Kidney (tissue), 14 donors: ENCODE measurements around the gene SLC16A9. TPM values are rescaled to one million over a fixed set of nuclear protein-coding genes. Genes with fewer than 3 reads are reported as not detected.
A peak's percentile ranks its signal among the peaks of the same experiment; 100 is the strongest.

Experiments used
- DNase-seq, 5 donors: peaks; one replicate each; pipeline ENCODE4 v3.0.0-alpha.2; 2013 to 2020
- FAIRE-seq: peaks from 2 replicates; lab custom pipeline; 2012; peaks lifted over from hg19 to GRCh38; lab: Jason Lieb, UNC
- H3K27ac ChIP-seq, 2 donors: one replicate each; pipeline ENCODE4 v1.7.0; 2013; ENCODE audit warnings: low read depth in 2 of 2, low read length in 2 of 2, inconsistent platforms in 1 of 2
- H3K27me3 ChIP-seq: one replicate; pipeline ENCODE4 v1.7.1; 2013; ENCODE audit warnings: low read length, inconsistent platforms; ENCODE audit not compliant: control insufficient read depth, insufficient read depth
- H3K36me3 ChIP-seq, 3 donors: one replicate each; pipeline versions ENCODE4 v1.7.0 to v1.7.1; 2013; ENCODE audit warnings: low read length in 3 of 3, control low read depth in 1 of 3, inconsistent platforms in 1 of 3; ENCODE audit not compliant: insufficient read depth in 3 of 3, control insufficient read depth in 2 of 3
- H3K4me1 ChIP-seq, 3 donors: one replicate each; pipeline versions ENCODE4 v1.7.0 to v1.7.1; 2013; ENCODE audit warnings: low read length in 3 of 3, inconsistent platforms in 1 of 3, low read depth in 1 of 3; ENCODE audit not compliant: control insufficient read depth in 2 of 3, insufficient read depth in 2 of 3
- H3K4me3 ChIP-seq, 3 donors: one replicate each; pipeline versions ENCODE4 v1.7.0 to v1.8.1; 2013; ENCODE audit warnings: low read length in 3 of 3, control low read depth in 1 of 3, inconsistent platforms in 1 of 3
- H3K9ac ChIP-seq, 3 donors: one replicate each; pipeline versions ENCODE4 v1.7.0 to v1.7.1; 2013; ENCODE audit warnings: low read length in 3 of 3, control low read depth in 1 of 3, inconsistent platforms in 1 of 3
- H3K9me3 ChIP-seq, 3 donors: one replicate each; pipeline versions ENCODE4 v1.7.0 to v1.7.1; 2013; ENCODE audit warnings: low read length in 3 of 3, control low read depth in 1 of 3, inconsistent platforms in 1 of 3; ENCODE audit not compliant: control insufficient read depth in 2 of 3, insufficient read depth in 1 of 3
- intact Hi-C: fragments of 100-400 bp; cut with DNase I; formaldehyde crosslinking; loops from one replicate; pipeline ENCODE4 v1.11.1; 2022
- polyA plus RNA-seq: library from polyadenylated mRNA; stranded (reverse); fragments of 350-450 nt; fragmentation: Illumina TruSeq; extraction: RNeasy Lipid Tissue Mini Kit (QIAGEN cat#74804); gene quantifications from one replicate; pipeline ENCODE4 v1.2.3, GENCODE V29; 2014; ENCODE audit warnings: low read depth, low replicate concordance; ENCODE audit not compliant: insufficient read depth
- total RNA-seq: library from RNA; stranded (reverse); fragmentation: NEBNext Ultra II Directional; extraction: Animal tissue kit (Norgen Biotek cat#: 25700); gene quantifications from one replicate; pipeline ENCODE4 v1.2.1, GENCODE V29; 2021
- TF ChIP-seq, protein P1 (sequence below): IDR thresholded peaks from 3 replicates; pipeline ENCODE4 v1.5.1; 2012; ENCODE audit warnings: mild to moderate bottlenecking, moderate library complexity, borderline replicate concordance; ENCODE audit not compliant: insufficient read depth; ENCODE audit errors: extremely low read depth
- donor health status: control.
- donor health status: control.
- donor health status: control.
- donor health status: control.
- donor health status: control.
- donor health status: DM: yes; HTN: yes; CAD: no.
- donor health status: Normal renal cell carcinoma (clear cell type).

SLC16A9 gene
- total and polyA plus RNA-seq, 2 donors from 2014 or later: 15.5 to 91.1 TPM

DNA sequence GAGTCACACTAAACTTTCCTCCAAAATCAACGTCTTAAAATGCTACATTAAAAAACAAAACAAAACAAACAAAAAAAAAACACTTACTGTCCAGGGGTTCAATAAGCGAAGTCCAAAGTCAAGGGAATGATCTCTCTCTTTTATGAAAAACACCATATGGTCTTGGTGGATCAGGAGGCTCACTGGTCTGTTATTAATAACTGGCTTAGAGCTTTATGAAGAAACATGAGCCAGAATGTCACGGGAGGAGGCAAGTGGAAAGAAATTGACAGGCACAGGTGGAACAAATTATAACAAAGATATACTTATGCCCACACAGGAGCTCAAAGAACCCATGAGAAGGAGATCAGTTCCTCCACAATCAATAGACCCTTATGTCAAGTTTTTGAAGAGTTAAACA lies 43.6 kb upstream of the SLC16A9 start, which contains the start of gene MRLN:
MRLN (minus strand) TSS at position 189 of the 400 bp plus-strand sequence.
- intact Hi-C loops: no loop called here
- Histone ChIP-seq H3K4me3 (peak within 1 kb of the TSS in 1 of 3 donors; percentile 21), H3K9ac (no peak within 1 kb of the TSS), H3K36me3 (no peaks in the 10 kb centered on the region), H3K27ac (peak within 1 kb of the TSS in 1 of 2 donors; percentile 36), H3K9me3 (no peaks in the 10 kb centered on the region), H3K27me3 (no peaks in the 10 kb centered on the region), H3K4me1 (peaks cover 2 to 7% (median 3%) of the 10 kb centered on the region in 3 donors)
- TF ChIP-seq, protein P1, sequence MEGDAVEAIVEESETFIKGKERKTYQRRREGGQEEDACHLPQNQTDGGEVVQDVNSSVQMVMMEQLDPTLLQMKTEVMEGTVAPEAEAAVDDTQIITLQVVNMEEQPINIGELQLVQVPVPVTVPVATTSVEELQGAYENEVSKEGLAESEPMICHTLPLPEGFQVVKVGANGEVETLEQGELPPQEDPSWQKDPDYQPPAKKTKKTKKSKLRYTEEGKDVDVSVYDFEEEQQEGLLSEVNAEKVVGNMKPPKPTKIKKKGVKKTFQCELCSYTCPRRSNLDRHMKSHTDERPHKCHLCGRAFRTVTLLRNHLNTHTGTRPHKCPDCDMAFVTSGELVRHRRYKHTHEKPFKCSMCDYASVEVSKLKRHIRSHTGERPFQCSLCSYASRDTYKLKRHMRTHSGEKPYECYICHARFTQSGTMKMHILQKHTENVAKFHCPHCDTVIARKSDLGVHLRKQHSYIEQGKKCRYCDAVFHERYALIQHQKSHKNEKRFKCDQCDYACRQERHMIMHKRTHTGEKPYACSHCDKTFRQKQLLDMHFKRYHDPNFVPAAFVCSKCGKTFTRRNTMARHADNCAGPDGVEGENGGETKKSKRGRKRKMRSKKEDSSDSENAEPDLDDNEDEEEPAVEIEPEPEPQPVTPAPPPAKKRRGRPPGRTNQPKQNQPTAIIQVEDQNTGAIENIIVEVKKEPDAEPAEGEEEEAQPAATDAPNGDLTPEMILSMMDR: no peak
- DNase-seq: no peak
- FAIRE-seq: no peak

DNA sequence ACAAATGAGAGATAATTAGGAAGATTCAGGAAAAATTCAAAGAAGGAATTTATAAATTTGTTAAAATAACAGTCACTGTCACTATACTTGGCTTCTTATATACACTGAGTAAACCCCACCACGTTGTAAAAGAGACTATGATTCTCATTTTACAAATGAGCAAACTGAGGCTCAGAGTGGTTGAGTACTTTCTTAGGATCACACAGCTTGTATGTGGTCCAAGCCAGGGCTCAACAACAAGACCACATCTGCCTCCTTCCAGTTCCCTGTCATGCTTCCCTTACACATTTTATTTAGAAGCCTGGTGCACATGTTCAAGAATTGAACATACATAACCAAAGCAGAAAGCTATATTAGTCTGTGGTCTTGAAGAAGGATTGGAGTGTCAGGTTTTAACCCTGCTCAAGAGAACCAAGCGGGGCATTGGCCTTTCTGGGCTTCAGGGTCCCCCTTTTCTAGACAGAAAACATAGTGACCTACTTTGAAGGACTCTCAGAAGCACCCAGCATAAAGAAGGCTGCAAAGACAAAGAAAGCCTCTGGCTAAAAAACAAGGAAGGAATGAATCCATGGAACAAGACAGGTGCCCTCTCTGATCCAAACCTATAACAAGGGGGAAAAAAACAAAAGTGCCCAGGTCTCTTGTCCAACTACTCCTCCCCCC lies 42.8 kb upstream of the SLC16A9 start:
- no peak overlapping the region for H3K9ac ChIP-seq
- intact Hi-C loops: no loop called here
- FAIRE-seq: no peak

DNA sequence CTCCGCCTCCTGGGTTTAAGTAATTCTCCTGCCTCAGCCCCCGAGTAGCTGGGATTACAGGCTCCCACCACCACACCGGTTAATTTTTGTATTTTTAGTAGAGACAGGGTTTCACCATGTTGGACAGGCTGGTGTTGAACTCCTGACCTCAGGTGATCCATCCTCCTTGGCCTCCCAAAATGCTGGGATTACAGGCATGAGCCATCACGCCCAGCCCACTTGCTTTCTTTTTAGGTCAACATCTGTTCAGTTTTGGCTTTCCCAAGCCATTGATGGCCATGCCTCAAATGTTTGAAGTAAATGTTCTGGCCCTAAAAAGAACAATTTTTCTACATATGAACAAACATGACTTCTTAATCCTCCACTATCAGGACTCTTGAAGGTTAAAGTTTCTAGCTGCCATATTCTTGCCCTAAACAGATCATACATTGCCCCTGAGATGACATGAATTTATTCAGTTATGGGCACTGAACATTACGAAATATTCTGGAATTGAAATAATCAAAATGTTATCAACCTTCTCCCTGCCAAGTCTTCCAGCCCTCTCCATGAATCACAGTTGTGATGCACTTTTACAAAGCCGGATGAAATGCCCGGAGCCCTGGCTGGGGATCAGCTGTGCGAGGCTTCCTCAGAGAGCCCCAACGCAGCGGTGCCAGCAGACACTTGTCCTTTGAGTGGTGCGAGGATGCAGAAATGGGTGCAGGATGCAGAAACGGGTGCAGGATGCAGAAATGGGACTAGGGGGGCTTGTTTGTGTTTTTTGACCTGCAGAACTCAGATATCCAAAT lies 40.7 kb upstream of the SLC16A9 start:
- DNase-seq (no peak), FAIRE-seq (no peak)
- H3K9ac ChIP-seq: no peak overlapping the region
- H3K4me1 ChIP-seq: peaks cover 2 to 15% (median 3%) of the 10 kb centered on the region in 3 donors
- TF ChIP-seq, protein P1: no peak
- H3K36me3 ChIP-seq: no peaks in the 10 kb centered on the region
- H3K27me3 ChIP-seq: no peaks in the 10 kb centered on the region
- peak overlapping the region in 1 of 2 donors; percentile 11 for H3K27ac ChIP-seq
- no peaks in the 10 kb centered on the region for H3K9me3 ChIP-seq
- intact Hi-C loops: no loop called here
- no peak overlapping the region for H3K4me3 ChIP-seq

More for the DNA sequence above, 42.8 kb upstream of the SLC16A9 start:
- H3K27ac ChIP-seq: peak overlapping the region in 1 of 2 donors; percentile 33
- H3K4me3 ChIP-seq: peak overlapping the region in 1 of 3 donors; percentile 21
- H3K9me3 ChIP-seq: no peaks in the 10 kb centered on the region
- peaks cover 2 to 15% (median 3%) of the 10 kb centered on the region in 3 donors for H3K4me1 ChIP-seq
- TF ChIP-seq, protein P1: no peak
- no peaks in the 10 kb centered on the region for H3K36me3 ChIP-seq
- no peak for DNase-seq
- no peaks in the 10 kb centered on the region for H3K27me3 ChIP-seq
